Activated effector memory CD4-positive, alpha-beta T cell treated with anti-CD3 and anti-CD28 coated beads, Interleukin-2, amount 50 U/mL, for 16 hours (primary cell): ENCODE data around the gene ARL15.
"Not testable (repeated sequence)": the region's sequence is repeated elsewhere in the genome, so short reads cannot be mapped to it uniquely, and the experiment has no call there.

Experiments used
- DNase-seq: peaks from one replicate; pipeline ENCODE4 v3.0.0-alpha.2; 2020

Gene ARL15

DNA sequence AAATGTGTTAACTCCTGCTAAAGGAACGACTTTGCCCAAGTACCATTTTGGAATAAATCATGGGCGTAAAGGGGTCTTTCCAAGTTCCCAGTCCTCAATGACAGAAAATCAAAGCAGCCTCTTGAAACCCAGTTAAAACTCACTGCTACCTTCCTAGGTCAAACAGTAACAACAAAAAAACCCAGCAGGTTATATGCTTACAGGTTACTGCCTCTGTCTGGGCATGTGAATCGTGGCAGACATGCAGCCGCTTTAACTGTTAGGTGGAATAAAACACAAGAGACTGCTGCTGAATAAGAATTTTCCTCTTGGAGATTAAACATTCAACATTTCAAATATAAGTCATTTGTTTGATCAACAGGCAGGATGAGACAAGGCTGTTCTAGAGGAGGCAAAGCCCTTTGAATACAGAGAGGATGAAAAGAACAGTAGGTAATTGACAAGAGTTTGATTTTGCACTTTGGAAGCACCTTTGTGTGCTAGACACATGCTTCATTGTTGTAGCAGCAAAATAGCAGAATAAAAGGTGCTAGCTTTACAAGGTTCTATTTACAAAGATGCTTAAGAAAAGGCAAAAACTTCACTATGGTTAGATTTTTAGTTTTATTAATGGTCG is 430.6 kb downstream of the ARL15 start:
- no peak for DNase-seq

DNA sequence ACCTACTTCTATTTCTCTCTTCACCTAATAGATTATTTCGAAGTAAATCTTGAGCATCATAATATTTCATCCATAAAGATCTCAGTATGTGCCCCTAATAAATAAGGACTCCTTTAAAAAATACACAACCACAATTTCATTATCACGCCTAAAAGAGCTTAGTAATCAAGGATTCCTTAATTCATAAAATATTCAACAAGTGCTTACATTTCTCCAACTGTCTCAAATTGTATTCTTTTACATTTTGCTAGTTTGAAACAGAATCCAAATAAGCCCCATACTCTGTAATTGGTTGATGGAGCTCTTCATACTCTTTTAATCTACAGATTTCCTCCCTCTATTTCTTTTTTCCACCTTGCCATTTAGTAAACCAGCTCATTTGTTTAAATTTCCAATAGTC is 432.4 kb downstream of the ARL15 start:
- no peak for DNase-seq

GRCh38 chr5:53877243-53877642 is 433.1 kb downstream of the ARL15 start:
- no peak for DNase-seq

- DNase-seq, result no peak
Observed at GRCh38 chr5:53874409-53874808, 436.0 kb downstream of the ARL15 start.

GRCh38 chr5:53873235-53873634 is 437.1 kb downstream of the ARL15 start:
- DNase-seq, result no peak

DNA sequence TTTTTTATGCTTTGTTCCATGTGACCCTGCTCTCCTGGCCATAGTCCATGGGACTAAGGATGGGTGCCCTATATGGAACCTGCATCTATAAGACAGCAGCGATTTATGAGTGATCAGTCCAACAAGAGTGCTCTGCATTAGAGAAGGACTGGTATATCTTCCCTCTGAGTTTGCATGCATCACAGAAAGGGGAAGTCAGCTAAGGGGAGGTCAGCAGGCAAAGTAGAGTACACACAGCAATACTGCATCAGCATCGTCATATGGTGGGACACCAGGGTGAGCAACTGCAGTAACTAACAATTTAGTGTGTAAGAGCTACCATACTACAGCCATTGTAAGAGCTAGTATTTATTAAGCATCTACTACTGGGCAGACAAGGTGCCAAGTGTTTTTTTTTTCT is 438.6 kb downstream of the ARL15 start:
- DNase-seq, result no peak

DNA sequence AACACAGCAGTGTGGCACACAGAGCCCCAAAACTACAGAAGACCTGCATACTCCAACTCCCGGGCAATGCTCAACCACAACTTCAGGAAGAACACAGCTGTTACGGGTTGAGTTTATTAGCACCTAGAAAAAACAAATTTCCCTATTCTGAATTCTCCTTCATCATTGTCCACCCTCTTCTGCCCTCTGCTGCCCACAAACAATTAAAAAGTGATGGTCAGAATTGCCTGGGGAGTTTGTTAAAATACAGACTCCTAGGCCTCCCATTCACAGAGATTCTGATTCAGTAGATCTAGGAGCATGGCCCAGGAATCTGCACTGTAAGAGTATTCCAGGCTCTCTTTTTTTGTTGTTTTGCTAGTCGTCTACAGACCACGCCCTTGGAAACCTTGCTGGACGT is 439.3 kb downstream of the ARL15 start:
- DNase-seq, result no peak

DNA sequence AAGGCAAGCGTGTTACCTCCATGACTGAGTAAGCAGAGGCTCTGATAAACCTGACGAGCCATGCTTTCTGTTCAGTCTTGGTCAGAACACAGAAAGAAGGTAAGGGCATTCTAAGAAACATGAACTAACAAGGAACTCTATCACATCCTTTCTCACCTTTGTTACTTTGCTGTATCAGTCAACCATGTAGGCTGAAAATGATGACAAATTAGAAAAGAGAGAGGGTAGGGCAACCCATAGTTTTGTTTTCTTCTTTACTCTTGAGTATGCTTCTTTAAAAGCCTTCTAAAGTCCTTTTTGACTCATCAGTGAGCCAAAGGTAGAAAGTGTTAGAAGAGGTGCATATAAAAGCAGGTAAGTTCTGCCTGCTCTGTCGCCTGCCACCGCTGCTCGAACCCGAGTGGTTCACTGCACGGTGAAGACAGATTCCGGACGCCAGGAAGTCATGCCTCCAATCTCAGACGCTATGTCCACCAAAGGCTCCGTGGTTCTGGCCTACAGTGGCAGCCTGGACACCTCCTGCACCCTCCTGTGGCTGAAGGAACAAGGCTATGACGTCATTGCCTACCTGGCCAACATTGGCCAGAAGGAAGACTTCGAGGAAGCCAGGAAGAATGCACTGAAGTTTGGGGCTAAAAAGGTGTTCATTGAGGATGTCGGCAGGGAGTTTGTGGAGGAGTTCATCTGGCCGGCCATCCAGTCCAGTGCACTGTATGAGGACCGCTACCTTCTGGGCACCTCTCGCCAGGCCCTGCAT is 451.5 kb downstream of the ARL15 start:
- no peak for DNase-seq

DNA sequence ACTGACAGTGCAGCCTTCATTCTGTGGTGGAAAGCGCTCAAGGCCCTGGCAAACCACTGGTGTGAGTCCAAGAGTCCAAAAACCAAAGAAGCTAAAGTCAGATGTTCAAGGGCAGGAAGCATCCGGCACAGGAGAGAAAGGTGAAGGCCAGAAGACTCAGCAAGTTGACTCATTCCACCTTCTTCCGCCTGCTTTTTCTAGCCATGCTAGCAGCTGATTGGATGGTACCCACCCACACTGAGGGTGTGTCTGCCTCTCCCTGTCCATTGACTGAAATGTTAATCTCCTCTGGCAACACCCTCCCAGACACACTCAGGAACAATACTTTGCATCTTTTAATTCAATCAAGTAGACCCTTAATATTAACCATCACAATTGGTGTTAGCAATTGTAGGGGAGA is 453.9 kb downstream of the ARL15 start:
- DNase-seq, result no peak

- not testable (repeated sequence) for DNase-seq
Observed at GRCh38 chr5:53836851-53837430, 473.4 kb downstream of the ARL15 start.

DNA sequence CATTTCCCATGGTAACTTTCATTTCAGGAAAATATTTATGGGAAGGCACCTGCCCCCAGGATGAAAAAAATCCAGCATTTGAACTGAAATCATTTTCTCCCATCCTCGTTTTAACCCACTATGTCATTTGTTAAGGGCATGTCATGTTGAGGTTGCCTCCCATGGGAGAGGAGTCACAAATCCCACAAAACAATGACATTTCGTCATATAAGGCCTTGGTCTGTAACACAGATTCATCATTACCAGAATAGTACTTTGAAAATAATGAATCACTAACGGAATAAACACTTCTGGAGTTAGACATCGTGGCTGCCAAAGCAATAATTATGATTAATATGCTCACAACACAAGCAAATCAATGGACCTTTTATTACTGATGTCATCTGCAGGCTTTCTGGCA is 475.9 kb downstream of the ARL15 start:
- no peak for DNase-seq
